ENCODE results near the gene MIOX. TPM values are rescaled to one million over a fixed set of nuclear protein-coding genes. Genes with fewer than 3 reads are reported as not detected.

Gene MIOX
- total RNA-seq, 1 experiment from 2014 or later: not detected

GRCh38 chr22:50463188-50463900 lies 23.3 kb upstream of the MIOX start:
- peaks cover 84% of the 10 kb centered on the region for H3K36me3 ChIP-seq

GRCh38 chr22:50464451-50464850 lies 22.2 kb upstream of the MIOX start:
- Histone ChIP-seq H3K27ac (no peak overlapping the region), H3K4me1 (peaks cover 6% of the 10 kb centered on the region), H3K4me3 (no peak overlapping the region), H3K27me3 (no peaks in the 10 kb centered on the region), H3K9me3 (replicated peaks) (no peaks in the 10 kb centered on the region), H3K36me3 (peaks cover 78% of the 10 kb centered on the region)
- no peak for DNase-seq

More at GRCh38 chr22:50463188-50463900, 23.3 kb upstream of the MIOX start:
- Histone ChIP-seq H3K4me3 (no peak overlapping the region), H3K9me3 (replicated peaks) (no peaks in the 10 kb centered on the region), H3K27me3 (no peaks in the 10 kb centered on the region), H3K27ac (no peak overlapping the region), H3K4me1 (peaks cover 7% of the 10 kb centered on the region; the same call in 1 of the 2 replicates)
- DNase-seq: no peak

GRCh38 chr22:50465066-50465930 lies 21.4 kb upstream of the MIOX start:
- H3K36me3 ChIP-seq: peaks cover 70% of the 10 kb centered on the region
- no peak overlapping the region for H3K27ac ChIP-seq
- DNase-seq: no peak
- H3K4me3 ChIP-seq: no peak overlapping the region
- H3K9me3 ChIP-seq (replicated peaks): no peaks in the 10 kb centered on the region
- peaks cover 14% of the 10 kb centered on the region for H3K4me1 ChIP-seq
- no peaks in the 10 kb centered on the region for H3K27me3 ChIP-seq

- Histone ChIP-seq H3K36me3 (peaks cover 54% of the 10 kb centered on the region), H3K27ac (no peak overlapping the region), H3K27me3 (no peaks in the 10 kb centered on the region), H3K4me3 (no peak overlapping the region), H3K9me3 (replicated peaks) (no peaks in the 10 kb centered on the region), H3K4me1 (peaks cover 22% of the 10 kb centered on the region)
- DNase-seq: no peak
Observed at GRCh38 chr22:50467341-50467740, 19.3 kb upstream of the MIOX start.

GRCh38 chr22:50467773-50468440 lies 18.8 kb upstream of the MIOX start:
- Histone ChIP-seq H3K4me3 (no peak overlapping the region), H3K36me3 (peaks cover 49% of the 10 kb centered on the region), H3K9me3 (replicated peaks) (no peaks in the 10 kb centered on the region), H3K4me1 (peaks cover 22% of the 10 kb centered on the region), H3K27me3 (no peaks in the 10 kb centered on the region), H3K27ac (no peak overlapping the region)
- no peak for DNase-seq

GRCh38 chr22:50468626-50469025 lies 18.0 kb upstream of the MIOX start:
- peaks cover 28% of the 10 kb centered on the region for H3K4me1 ChIP-seq
- DNase-seq: no peak
- no peak overlapping the region for H3K27ac ChIP-seq
- H3K36me3 ChIP-seq: peaks cover 45% of the 10 kb centered on the region
- H3K9me3 ChIP-seq (replicated peaks): no peaks in the 10 kb centered on the region
- no peak overlapping the region for H3K4me3 ChIP-seq
- no peaks in the 10 kb centered on the region for H3K27me3 ChIP-seq

- DNase-seq: peak; percentile 47 to 58
- Histone ChIP-seq H3K36me3 (peaks cover 35% of the 10 kb centered on the region), H3K4me3 (no peak overlapping the region), H3K4me1 (peaks cover 31% of the 10 kb centered on the region), H3K9me3 (replicated peaks) (no peaks in the 10 kb centered on the region), H3K27ac (no peak overlapping the region), H3K27me3 (no peaks in the 10 kb centered on the region)
Observed at GRCh38 chr22:50469377-50470305, 17.0 kb upstream of the MIOX start.

- H3K4me3 ChIP-seq: no peak overlapping the region
- H3K27ac ChIP-seq: no peak overlapping the region
- no peaks in the 10 kb centered on the region for H3K9me3 ChIP-seq (replicated peaks)
- H3K36me3 ChIP-seq: peaks cover 27% of the 10 kb centered on the region
- peak in 1 of 2 experiments; percentile 41 for DNase-seq
- no peaks in the 10 kb centered on the region for H3K27me3 ChIP-seq
- H3K4me1 ChIP-seq: peaks cover 33% of the 10 kb centered on the region
Observed at GRCh38 chr22:50470491-50470890, 16.2 kb upstream of the MIOX start.

GRCh38 chr22:50471197-50471847 lies 15.3 kb upstream of the MIOX start:
- H3K36me3 ChIP-seq: peaks cover 19% of the 10 kb centered on the region
- H3K27me3 ChIP-seq: no peaks in the 10 kb centered on the region
- peaks cover 33% of the 10 kb centered on the region for H3K4me1 ChIP-seq
- no peak overlapping the region for H3K27ac ChIP-seq
- H3K4me3 ChIP-seq: no peak overlapping the region
- no peak for DNase-seq
- no peaks in the 10 kb centered on the region for H3K9me3 ChIP-seq (replicated peaks)

GRCh38 chr22:50471962-50472361 lies 14.7 kb upstream of the MIOX start:
- H3K4me1 ChIP-seq: peaks cover 35% of the 10 kb centered on the region
- H3K27me3 ChIP-seq: no peaks in the 10 kb centered on the region
- peaks cover 12% of the 10 kb centered on the region for H3K36me3 ChIP-seq
- H3K27ac ChIP-seq: no peak overlapping the region
- no peak overlapping the region for H3K4me3 ChIP-seq
- no peak for DNase-seq
- no peaks in the 10 kb centered on the region for H3K9me3 ChIP-seq (replicated peaks)

GRCh38 chr22:50473088-50473487 lies 13.6 kb upstream of the MIOX start:
- Histone ChIP-seq H3K4me1 (peaks cover 40% of the 10 kb centered on the region), H3K4me3 (no peak overlapping the region), H3K27me3 (no peaks in the 10 kb centered on the region), H3K36me3 (peaks cover 5% of the 10 kb centered on the region; the same call in 1 of the 2 replicates), H3K27ac (no peak overlapping the region), H3K9me3 (replicated peaks) (no peaks in the 10 kb centered on the region)
- DNase-seq: peak in 1 of 2 experiments; percentile 59

GRCh38 chr22:50473855-50474671 lies 12.6 kb upstream of the MIOX start:
- Histone ChIP-seq H3K9me3 (replicated peaks) (no peaks in the 10 kb centered on the region), H3K27me3 (no peaks in the 10 kb centered on the region), H3K4me3 (peak overlapping the region; percentile 65), H3K36me3 (peaks cover 4% of the 10 kb centered on the region; the same call in 1 of the 2 replicates), H3K4me1 (peaks cover 41% of the 10 kb centered on the region), H3K27ac (no peak overlapping the region; the same call in 1 of the 2 replicates)
- peak; percentile 51 to 57 for DNase-seq

Data from SJCRH30 (cell line).